ENCODE measurements around the gene SRF. TPM values are rescaled to one million over a fixed set of nuclear protein-coding genes. Genes with fewer than 3 reads are reported as not detected.

The SRF gene
- total RNA-seq, 2 experiments from 2014 or later: 45.8 to 45.9 TPM

DNA sequence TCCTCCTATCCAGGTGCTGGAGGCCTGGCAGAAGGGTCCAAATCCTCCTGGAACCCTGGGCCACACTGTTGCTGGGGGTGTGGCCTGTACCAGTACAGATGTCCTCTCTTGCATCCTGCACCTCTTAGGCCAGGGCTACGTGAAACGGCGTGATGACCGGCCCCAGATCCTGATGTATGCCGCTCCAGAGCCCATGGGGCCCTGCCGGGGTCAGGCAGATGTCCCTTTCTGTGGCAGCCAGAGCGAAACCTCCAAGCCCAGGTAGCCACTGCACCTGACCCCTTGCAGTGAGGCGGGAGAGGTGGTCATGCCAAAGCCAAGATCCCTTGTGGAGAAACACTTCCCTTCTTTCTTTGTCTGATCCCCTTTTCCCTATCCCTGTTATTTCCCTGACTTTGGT lies 44.0 kb downstream of the SRF start:
- H3K4me1 Mint-ChIP-seq: no peaks in the 10 kb centered on the region
- ChIA-PET POLR2A (interaction anchor here (1.3 kb wide), 1 partner anchor 9 kb away, joined by 7 read pairs; no protein-coding TSS in a partner anchor), CTCF (no interaction called here)
- peaks cover 16% of the 10 kb centered on the region for H3K36me3 Mint-ChIP-seq (ENCODE audit: low read depth)
- no peak overlapping the region for H3K4me3 Mint-ChIP-seq
- H3K27ac Mint-ChIP-seq: no peak overlapping the region
- H3K27me3 Mint-ChIP-seq: no peaks in the 10 kb centered on the region
- H3K9me3 Mint-ChIP-seq: no peaks in the 10 kb centered on the region
- DNase-seq: no peak

- no peaks in the 10 kb centered on the region for H3K9me3 Mint-ChIP-seq
- no peaks in the 10 kb centered on the region for H3K27me3 Mint-ChIP-seq
- no peak for DNase-seq
- H3K36me3 Mint-ChIP-seq (ENCODE audit: low read depth): peaks cover 20% of the 10 kb centered on the region
- CTCF ChIA-PET: interaction anchor here (0.7 kb wide), 1 partner anchor 13 kb away, joined by 3 read pairs; the partner anchor contains the start of gene DNPH1
- no peak overlapping the region for H3K4me3 Mint-ChIP-seq
- POLR2A ChIA-PET: interaction anchor here (1.1 to 1.3 kb wide), 2 partner anchors 8 to 31 kb away, joined by 3 to 7 read pairs; no protein-coding TSS in a partner anchor
- H3K27ac Mint-ChIP-seq: no peak overlapping the region
- H3K4me1 Mint-ChIP-seq: no peaks in the 10 kb centered on the region
Measured at GRCh38 chr6:43216200-43216599, 45.1 kb downstream of the SRF start.

DNA sequence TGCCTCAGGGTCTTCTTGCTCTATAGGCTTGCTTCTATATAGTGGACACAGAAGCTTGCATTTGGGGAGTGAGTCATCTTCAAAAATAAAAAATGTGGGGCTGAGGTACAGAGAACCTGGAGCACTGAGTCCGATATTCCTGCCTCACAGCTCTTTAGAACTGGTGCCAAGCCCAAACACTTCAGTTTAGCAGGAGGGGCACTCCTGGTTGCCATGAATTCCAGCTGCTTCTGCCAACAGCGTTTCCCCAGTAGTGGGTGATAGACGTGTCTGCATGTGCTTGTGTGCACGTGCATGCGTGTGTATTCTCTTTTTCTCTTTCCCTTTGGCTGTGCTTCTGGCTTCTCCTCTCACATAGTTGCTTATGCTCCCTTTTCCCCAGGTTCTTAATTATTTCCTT lies 46.3 kb downstream of the SRF start:
- H3K4me1 Mint-ChIP-seq: no peaks in the 10 kb centered on the region
- ChIA-PET POLR2A (no interaction called here), CTCF (interaction anchor here (1.0 kb wide), 1 partner anchor 12 kb away, joined by 4 read pairs; the partner anchor contains the start of gene DNPH1)
- no peak overlapping the region for H3K4me3 Mint-ChIP-seq
- H3K27ac Mint-ChIP-seq: no peak overlapping the region
- H3K27me3 Mint-ChIP-seq: no peaks in the 10 kb centered on the region
- peaks cover 20% of the 10 kb centered on the region for H3K36me3 Mint-ChIP-seq (ENCODE audit: low read depth)
- no peaks in the 10 kb centered on the region for H3K9me3 Mint-ChIP-seq
- no peak for DNase-seq

DNA sequence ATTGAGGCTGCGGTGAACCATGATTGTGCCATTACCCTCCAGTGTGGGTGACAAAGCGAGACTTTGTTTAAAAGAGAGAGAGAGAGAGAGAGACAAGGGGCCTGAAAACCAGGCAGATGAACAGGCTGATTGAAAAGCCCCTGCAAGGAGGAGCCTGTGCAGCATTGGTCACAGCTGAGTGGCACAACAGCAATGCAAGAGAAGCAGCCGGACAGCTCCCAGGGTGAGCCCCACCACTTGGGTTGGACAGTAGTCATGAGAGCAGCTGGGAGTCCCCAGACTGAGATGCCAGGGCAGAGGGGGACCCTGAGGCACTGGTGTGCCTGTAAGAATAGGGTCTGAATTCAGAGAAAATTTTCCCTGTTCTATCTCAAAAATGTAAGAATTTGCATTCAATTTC lies 48.0 kb downstream of the SRF start:
- H3K27ac Mint-ChIP-seq: no peak overlapping the region
- DNase-seq: no peak
- H3K9me3 Mint-ChIP-seq: no peaks in the 10 kb centered on the region
- no peaks in the 10 kb centered on the region for H3K27me3 Mint-ChIP-seq
- peaks cover 31% of the 10 kb centered on the region for H3K36me3 Mint-ChIP-seq (ENCODE audit: low read depth)
- POLR2A ChIA-PET: no interaction called here
- CTCF ChIA-PET: interaction anchor here (1.1 to 1.5 kb wide), 2 partner anchors 10 kb away, joined by 3 to 4 read pairs; partner anchors contain the start of gene DNPH1
- H3K4me3 Mint-ChIP-seq: no peak overlapping the region
- peaks cover 10% of the 10 kb centered on the region for H3K4me1 Mint-ChIP-seq

DNA sequence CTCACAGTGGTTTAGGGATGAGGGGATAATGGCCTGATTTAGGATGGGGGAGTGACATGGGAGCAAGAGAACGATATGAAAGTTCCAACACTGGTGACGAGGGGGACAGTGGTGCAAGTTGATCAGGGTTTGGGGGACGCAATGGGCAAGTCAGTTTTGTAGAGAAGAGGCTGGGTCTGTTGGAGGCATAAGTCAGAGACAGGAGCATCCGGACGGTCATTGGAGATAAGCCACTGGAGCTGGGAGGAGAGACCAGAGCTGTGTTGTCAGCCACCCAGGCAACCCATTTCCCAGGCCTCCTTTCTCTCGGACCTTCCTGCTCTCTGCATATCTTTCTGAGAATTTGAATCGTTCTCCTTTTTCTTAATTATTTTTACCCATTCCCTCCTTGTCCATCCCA lies 48.7 kb downstream of the SRF start:
- no peak for DNase-seq
- Mint-ChIP-seq H3K4me3 (no peak overlapping the region), H3K27me3 (no peaks in the 10 kb centered on the region), H3K4me1 (peaks cover 17% of the 10 kb centered on the region), H3K9me3 (no peaks in the 10 kb centered on the region), H3K27ac (no peak overlapping the region), H3K36me3 (ENCODE audit: low read depth) (peaks cover 36% of the 10 kb centered on the region)
- POLR2A ChIA-PET: interaction anchor here (0.7 kb wide), 1 partner anchor 23 kb away, joined by 3 read pairs; no protein-coding TSS in a partner anchor
- CTCF ChIA-PET: interaction anchor here (1.1 to 1.8 kb wide), 2 partner anchors 9 to 10 kb away, joined by 3 to 11 read pairs; partner anchors contain the start of gene DNPH1

DNA sequence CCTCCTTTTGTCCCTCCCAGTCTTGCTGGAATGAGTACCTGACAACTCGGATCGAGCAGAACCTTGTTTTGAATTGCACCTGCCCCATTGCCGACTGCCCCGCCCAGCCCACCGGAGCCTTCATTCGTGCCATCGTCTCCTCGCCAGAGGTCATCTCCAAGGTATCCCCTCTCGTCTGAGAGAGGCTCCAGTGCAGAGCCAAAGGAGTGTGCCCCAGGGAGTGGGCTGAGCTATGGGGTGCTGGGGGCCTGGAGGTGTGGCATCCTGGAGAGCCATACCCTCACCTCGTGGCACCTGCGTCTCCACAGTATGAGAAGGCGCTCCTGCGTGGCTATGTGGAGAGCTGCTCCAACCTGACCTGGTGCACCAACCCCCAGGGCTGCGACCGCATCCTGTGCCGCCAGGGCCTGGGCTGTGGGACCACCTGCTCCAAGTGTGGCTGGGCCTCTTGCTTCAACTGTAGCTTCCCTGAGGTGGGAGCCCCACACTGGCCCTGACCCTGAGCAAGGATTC lies 49.4 kb downstream of the SRF start:
- peaks cover 34% of the 10 kb centered on the region for H3K36me3 Mint-ChIP-seq (ENCODE audit: low read depth)
- no peak for DNase-seq
- peaks cover 21% of the 10 kb centered on the region for H3K4me1 Mint-ChIP-seq
- ChIA-PET POLR2A (interaction anchor here (0.7 to 0.8 kb wide), 2 partner anchors 24 to 32 kb away, joined by 3 read pairs; no protein-coding TSS in a partner anchor), CTCF (interaction anchor here (0.5 to 1.8 kb wide), 2 partner anchors 9 to 236 kb away, joined by 4 to 11 read pairs; partner anchors contain the start of gene DNPH1)
- H3K27ac Mint-ChIP-seq: no peak overlapping the region
- no peaks in the 10 kb centered on the region for H3K9me3 Mint-ChIP-seq
- H3K4me3 Mint-ChIP-seq: no peak overlapping the region
- no peaks in the 10 kb centered on the region for H3K27me3 Mint-ChIP-seq

DNA sequence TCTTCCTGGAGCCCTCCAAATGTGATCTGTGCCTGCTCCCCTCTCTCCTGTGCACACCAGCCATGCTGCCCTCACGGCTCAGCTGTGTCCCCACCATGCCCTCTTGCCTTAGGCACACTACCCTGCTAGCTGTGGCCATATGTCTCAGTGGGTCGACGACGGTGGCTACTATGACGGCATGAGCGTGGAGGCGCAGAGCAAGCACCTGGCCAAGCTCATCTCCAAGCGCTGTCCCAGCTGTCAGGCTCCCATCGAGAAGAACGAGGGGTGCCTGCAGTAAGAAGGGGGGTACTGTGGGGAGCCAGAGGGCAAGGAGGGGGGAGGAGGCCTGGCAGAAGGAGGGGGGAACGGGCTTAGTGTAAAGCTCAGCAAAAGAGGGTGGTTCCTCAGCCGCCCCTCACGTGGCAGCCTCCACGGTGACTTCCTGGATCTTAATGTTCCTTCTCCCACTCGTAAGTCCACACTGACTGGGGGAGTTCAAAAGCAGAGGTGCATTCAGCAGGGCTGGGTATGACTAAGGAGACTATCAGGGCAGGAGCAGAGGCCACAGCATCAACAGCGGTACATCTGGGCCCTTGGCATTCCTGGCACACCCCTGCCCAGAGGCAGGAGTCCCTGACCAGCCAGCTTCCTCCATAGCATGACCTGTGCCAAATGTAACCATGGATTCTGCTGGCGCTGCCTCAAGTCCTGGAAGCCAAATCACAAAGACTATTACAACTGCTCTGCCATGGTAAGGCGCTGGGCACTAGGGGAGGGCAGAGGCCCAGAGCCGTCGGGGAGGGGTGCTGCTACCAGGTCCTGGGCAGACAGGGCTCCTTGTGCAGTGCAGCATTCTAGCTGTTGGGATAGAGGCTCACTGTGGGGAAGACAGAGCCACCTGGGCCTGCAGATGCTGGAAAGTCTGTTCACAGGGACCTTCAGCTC lies 50.2 kb downstream of the SRF start:
- H3K27me3 Mint-ChIP-seq: no peaks in the 10 kb centered on the region
- ChIA-PET CTCF (interaction anchor here (1.8 kb wide), 1 partner anchor 8 kb away, joined by 11 read pairs; the partner anchor contains the start of gene DNPH1), POLR2A (interaction anchor here (0.8 kb wide), 1 partner anchor 32 kb away, joined by 3 read pairs; no protein-coding TSS in a partner anchor)
- H3K4me1 Mint-ChIP-seq: peaks cover 29% of the 10 kb centered on the region
- H3K9me3 Mint-ChIP-seq: no peaks in the 10 kb centered on the region
- peaks cover 35% of the 10 kb centered on the region for H3K36me3 Mint-ChIP-seq (ENCODE audit: low read depth)
- H3K4me3 Mint-ChIP-seq: no peak overlapping the region
- H3K27ac Mint-ChIP-seq: no peak overlapping the region
- no peak for DNase-seq

DNA sequence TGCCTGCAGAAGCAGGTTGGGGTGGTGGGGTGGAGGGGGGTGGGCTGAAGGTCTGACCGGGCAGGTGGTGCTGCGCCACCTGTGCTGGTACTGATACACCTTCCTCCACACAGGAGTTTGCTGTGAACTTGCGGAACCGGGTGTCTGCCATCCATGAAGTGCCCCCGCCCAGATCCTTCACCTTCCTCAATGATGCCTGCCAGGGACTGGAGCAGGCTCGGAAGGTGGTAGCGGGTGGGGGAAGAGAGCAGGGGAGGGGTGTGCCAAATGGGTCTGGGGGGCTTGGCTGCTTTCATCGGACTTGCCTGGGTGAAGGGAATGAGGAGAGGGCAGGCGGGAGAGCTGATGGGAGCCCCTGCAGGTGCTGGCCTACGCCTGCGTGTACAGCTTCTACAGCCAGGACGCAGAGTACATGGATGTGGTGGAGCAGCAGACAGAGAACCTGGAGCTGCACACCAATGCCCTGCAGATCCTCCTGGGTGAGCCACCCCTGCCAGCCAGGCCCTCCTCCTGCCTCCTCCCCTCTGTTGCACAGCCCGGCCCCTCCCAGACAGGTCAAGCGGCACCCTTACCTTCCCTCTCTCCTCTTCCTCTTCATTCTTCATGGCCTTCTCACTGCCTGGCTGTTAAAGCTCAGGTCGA lies 51.5 kb downstream of the SRF start:
- no peak for DNase-seq
- Mint-ChIP-seq H3K27ac (peak overlapping the region; percentile 67), H3K27me3 (no peaks in the 10 kb centered on the region), H3K4me1 (peaks cover 35% of the 10 kb centered on the region), H3K36me3 (ENCODE audit: low read depth) (peaks cover 39% of the 10 kb centered on the region), H3K4me3 (no peak overlapping the region), H3K9me3 (no peaks in the 10 kb centered on the region)
- CTCF ChIA-PET: no interaction called here
- POLR2A ChIA-PET: interaction anchor here (3.0 kb wide), 1 partner anchor 49 kb away, joined by 21 read pairs; the partner anchor contains the start of gene SRF

DNA sequence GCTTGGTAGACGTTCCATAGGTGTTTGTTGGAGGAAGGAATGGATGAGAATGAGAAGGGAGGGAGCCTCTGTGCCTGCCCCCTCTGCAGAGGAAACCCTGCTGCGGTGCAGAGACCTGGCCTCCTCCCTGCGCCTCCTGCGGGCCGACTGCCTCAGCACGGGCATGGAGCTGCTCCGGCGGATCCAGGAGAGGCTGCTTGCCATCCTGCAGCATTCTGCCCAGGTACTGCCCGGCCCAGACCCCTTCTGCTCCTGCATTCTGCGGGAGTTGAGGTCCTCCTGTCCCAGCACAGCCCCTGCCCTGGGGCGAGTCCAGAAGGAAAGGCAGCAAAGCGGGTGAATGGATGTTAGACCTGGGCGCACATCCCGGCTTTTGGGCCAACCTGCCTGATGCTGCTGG lies 52.1 kb downstream of the SRF start:
- ChIA-PET CTCF (no interaction called here), POLR2A (interaction anchor here (1.7 to 3.0 kb wide), 2 partner anchors 18 to 50 kb away, joined by 4 to 21 read pairs; partner anchors contain the start of gene SRF)
- H3K9me3 Mint-ChIP-seq: no peaks in the 10 kb centered on the region
- DNase-seq: no peak
- peak overlapping the region; percentile 67 for H3K27ac Mint-ChIP-seq
- H3K4me3 Mint-ChIP-seq: no peak overlapping the region
- H3K4me1 Mint-ChIP-seq: peaks cover 41% of the 10 kb centered on the region
- no peaks in the 10 kb centered on the region for H3K27me3 Mint-ChIP-seq
- H3K36me3 Mint-ChIP-seq (ENCODE audit: low read depth): peaks cover 39% of the 10 kb centered on the region

DNA sequence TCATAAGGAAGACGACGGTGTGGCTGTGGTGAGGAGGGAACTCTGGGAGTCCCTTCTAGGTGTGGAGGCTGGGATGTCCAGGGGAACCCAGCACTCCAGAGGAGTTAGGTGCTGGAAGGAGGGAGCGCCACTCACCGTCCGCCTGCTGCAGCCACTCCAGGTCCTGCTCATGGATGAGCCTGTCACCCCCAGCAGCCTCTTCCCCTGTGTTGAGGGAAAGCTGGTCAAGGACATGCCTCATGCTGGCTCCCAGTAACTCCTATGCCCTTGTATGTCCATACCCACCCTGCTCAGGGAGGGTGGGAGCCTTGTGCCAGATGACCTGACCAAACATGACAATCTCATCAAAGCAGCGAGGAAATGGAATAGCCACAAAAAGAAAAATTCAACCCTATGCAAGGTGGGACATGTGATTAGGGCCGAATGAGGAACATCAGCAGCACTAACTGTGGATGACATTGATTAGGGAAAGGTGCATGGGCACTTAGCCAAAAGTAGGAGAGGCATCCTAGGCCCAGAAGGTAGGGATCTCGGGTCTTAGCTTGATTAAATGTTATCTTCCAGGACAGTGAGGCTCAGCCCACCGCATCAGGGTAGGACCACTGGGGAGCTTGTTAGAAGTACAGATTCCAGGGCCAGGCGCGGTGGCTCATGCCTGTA lies 55.3 kb downstream of the SRF start:
- POLR2A ChIA-PET: interaction anchor here (1.2 kb wide), 1 partner anchor 54 kb away, joined by 6 read pairs; no protein-coding TSS in a partner anchor
- CTCF ChIA-PET: no interaction called here
- Mint-ChIP-seq H3K36me3 (ENCODE audit: low read depth) (peaks cover 29% of the 10 kb centered on the region), H3K27ac (peak overlapping the region; percentile 48), H3K9me3 (no peaks in the 10 kb centered on the region), H3K27me3 (peaks cover 3% of the 10 kb centered on the region), H3K4me1 (peaks cover 53% of the 10 kb centered on the region), H3K4me3 (no peak overlapping the region)
- no peak for DNase-seq

DNA sequence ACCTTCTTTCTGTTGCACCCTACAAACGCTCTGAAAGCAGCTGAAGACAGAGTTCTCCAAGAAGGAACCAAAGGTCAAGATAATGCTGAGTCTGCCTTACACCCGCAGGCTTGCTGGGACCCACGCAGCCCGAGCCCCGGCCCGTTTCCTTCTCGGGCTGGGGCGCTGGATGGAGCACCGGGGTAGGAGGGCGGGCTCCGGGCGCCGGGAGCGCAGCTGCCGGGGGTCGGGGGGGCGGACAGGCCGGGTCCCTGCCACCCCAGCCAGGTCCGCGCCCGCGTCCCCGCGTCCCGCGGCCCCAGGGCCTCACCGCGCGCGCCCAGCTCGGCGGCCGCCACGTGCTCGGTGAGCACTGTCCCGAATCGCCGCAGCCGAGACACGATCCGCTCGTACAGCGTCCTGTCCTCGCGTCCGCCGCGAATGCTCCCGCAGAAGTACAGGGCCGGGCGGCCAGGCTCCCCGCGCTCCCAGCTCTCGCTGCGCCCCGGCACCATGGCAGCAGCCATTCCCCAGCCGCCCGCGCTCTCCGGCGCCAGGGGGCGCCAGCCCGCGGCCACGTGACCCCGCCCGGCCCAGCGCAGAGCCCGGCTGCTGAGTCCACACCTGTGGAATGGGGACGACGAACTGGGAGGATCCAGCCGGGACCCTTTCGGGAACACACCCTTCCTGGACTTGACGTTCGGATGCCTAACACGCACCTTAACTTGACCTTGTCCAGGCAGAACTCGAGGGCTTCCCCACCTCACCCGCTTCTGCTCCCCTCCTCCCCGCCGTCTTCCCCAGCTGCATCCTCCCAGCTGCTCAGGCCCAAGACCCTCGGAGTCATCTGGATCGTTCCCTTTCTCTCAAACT lies 58.1 kb downstream of the SRF start, which contains the start of gene DNPH1:
Gene DNPH1, minus strand, starts transcription at position 531 of the 852 bp plus-strand sequence. Its CDS starts 25 bp downstream, at position 506.
- no peaks in the 10 kb centered on the region for H3K9me3 Mint-ChIP-seq
- H3K27me3 Mint-ChIP-seq: peaks cover 9% of the 10 kb centered on the region
- H3K4me1 Mint-ChIP-seq: peaks cover 43% of the 10 kb centered on the region
- ChIA-PET POLR2A (interaction anchor here (0.9 to 1.5 kb wide), 12 partner anchors 9 to 278 kb away, joined by 3 to 13 read pairs (median 4); partner anchors contain the start of genes ABCC10, CUL7, CUL9 and ZNF318), CTCF (interaction anchor here (0.5 to 3.9 kb wide), 41 partner anchors 9 to 463 kb away, joined by 3 to 24 read pairs (median 4); partner anchors contain the start of genes ABCC10, CRIP3, CUL9 and POLR1C)
- H3K36me3 Mint-ChIP-seq (ENCODE audit: low read depth): peaks cover 18% of the 10 kb centered on the region
- peak within 1 kb of the TSS; percentile 83 for H3K27ac Mint-ChIP-seq
- peak within 1 kb of the TSS; percentile 84 for H3K4me3 Mint-ChIP-seq
- peak; percentile 83 for DNase-seq
